Neuronal stem cell (in vitro differentiated cells): ENCODE measurements around the gene ZNF81.

ENCODE experiments used
- DNase-seq: peaks from one replicate; pipeline ENCODE4 v3.0.0-alpha.2; 2013; ENCODE audit warnings: low spot score
- H2AFZ ChIP-seq: one replicate; pipeline ENCODE4 v1.6.1; 2013; ENCODE audit warnings: mild to moderate bottlenecking, low read length, inconsistent platforms
- H2AK5ac ChIP-seq: 2 replicates; pipeline ENCODE4 v1.6.1; 2013; ENCODE audit warnings: low read depth, mild to moderate bottlenecking, inconsistent platforms, low read length, moderate library complexity, mixed read lengths
- H2BK120ac ChIP-seq: 2 replicates; pipeline ENCODE4 v1.6.1; 2013; ENCODE audit warnings: low read depth, mild to moderate bottlenecking, inconsistent platforms, low read length, moderate library complexity, mixed read lengths
- H2BK12ac ChIP-seq: one replicate; pipeline ENCODE4 v1.6.1; 2013; ENCODE audit warnings: low read length, inconsistent platforms
- H2BK15ac ChIP-seq: 2 replicates; pipeline ENCODE4 v1.6.1; 2013; ENCODE audit warnings: mild to moderate bottlenecking, low read length, inconsistent platforms, mixed read lengths
- H2BK5ac ChIP-seq: one replicate; pipeline ENCODE4 v1.6.1; 2013; ENCODE audit warnings: inconsistent platforms, mild to moderate bottlenecking, low read length, moderate library complexity
- H3K14ac ChIP-seq: one replicate; pipeline ENCODE4 v1.6.1; 2013; ENCODE audit warnings: low read length, inconsistent platforms
- H3K18ac ChIP-seq: 2 replicates; pipeline ENCODE4 v1.6.1; 2013; ENCODE audit warnings: low read length, inconsistent platforms
- H3K23ac ChIP-seq: 2 replicates; pipeline ENCODE4 v1.6.1; 2013; ENCODE audit warnings: low read depth, mild to moderate bottlenecking, mixed read lengths, low read length, inconsistent platforms; ENCODE audit not compliant: poor library complexity
- H3K27ac ChIP-seq: replicated peaks from 3 replicates; pipeline ENCODE4 v1.5.1; 2013; ENCODE audit warnings: low read length, inconsistent platforms
- H3K27me3 ChIP-seq, 3 experiments: 2 replicates each; pipeline ENCODE4 v1.6.1; 2013; ENCODE audit warnings: low read length in 3 of 3, mild to moderate bottlenecking in 2 of 3, inconsistent platforms in 1 of 3, low read depth in 1 of 3, mixed read lengths in 1 of 3, moderate library complexity in 1 of 3; ENCODE audit not compliant: control insufficient read depth in 3 of 3, insufficient read depth in 3 of 3
- H3K36me3 ChIP-seq, 2 donors: replicated peaks in 1 of 2; 2 replicates each; pipeline ENCODE4 v1.6.1; 2013; ENCODE audit warnings: low read length in 2 of 2; ENCODE audit not compliant: control insufficient read depth in 2 of 2, insufficient read depth in 2 of 2
- H3K4ac ChIP-seq: 2 replicates; pipeline ENCODE4 v1.6.1; 2013; ENCODE audit warnings: inconsistent platforms, mild to moderate bottlenecking, low read length, moderate library complexity
- H3K4me1 ChIP-seq, 2 donors: 1 replicate in 1 of 2; 2 replicates in 1 of 2; pipeline ENCODE4 v1.6.1; 2013; ENCODE audit warnings: low read length in 2 of 2, low read depth in 1 of 2; ENCODE audit not compliant: control insufficient read depth in 2 of 2, insufficient read depth in 1 of 2
- H3K4me2 ChIP-seq: one replicate; pipeline ENCODE4 v1.6.1; 2013; ENCODE audit warnings: mild to moderate bottlenecking, low read length, inconsistent platforms; ENCODE audit not compliant: insufficient read depth, poor library complexity, severe bottlenecking
- H3K4me3 ChIP-seq, 2 donors: 2 replicates each; pipeline ENCODE4 v1.5.1; 2013; ENCODE audit warnings: low read length in 2 of 2, mild to moderate bottlenecking in 2 of 2, inconsistent platforms in 1 of 2, moderate library complexity in 1 of 2
- H3K79me1 ChIP-seq: one replicate; pipeline ENCODE4 v1.6.1; 2013; ENCODE audit warnings: low read depth, mild to moderate bottlenecking, inconsistent platforms, low read length, moderate library complexity
- H3K9ac ChIP-seq: one replicate; pipeline ENCODE4 v1.6.1; 2013; ENCODE audit warnings: mild to moderate bottlenecking, low read depth, low read length, inconsistent platforms; ENCODE audit not compliant: poor library complexity
- H3K9me3 ChIP-seq, 2 donors: replicated peaks in 1 of 2; 2 replicates each; pipeline versions ENCODE3 to v1.6.1; 2013; ENCODE audit warnings: low read length in 2 of 2, mild to moderate bottlenecking in 2 of 2, inconsistent platforms in 1 of 2, low read depth in 1 of 2, mixed read lengths in 1 of 2, moderate library complexity in 1 of 2; ENCODE audit not compliant: control insufficient read depth in 2 of 2, insufficient read depth in 1 of 2
- H4K8ac ChIP-seq: one replicate; pipeline ENCODE4 v1.6.1; 2013; ENCODE audit warnings: low read depth, mild to moderate bottlenecking, inconsistent platforms, low read length, moderate library complexity
- H4K91ac ChIP-seq: one replicate; pipeline ENCODE4 v1.6.1; 2013; ENCODE audit warnings: low read length, low read depth, mild to moderate bottlenecking, inconsistent platforms; ENCODE audit not compliant: poor library complexity
- WGBS, 2 donors: extraction: QIAGEN DNeasy Blood & Tissue Kit; methylation state at CpG; one replicate each; pipeline ENCODE4 v1.1.7; 2013; ENCODE audit warnings: missing lambda C conversion rate in 2 of 2, mixed read lengths in 1 of 2; ENCODE audit not compliant: insufficient read length in 2 of 2, insufficient replicate concordance in 1 of 2; ENCODE audit errors: extremely low coverage in 2 of 2; 5-methylcytosine and 5-hydroxymethylcytosine counted together

ZNF81 gene

GRCh38 chrX:47880927-47881326 is 44.2 kb downstream of the ZNF81 start:
- Histone ChIP-seq H3K4me3 (no peak overlapping the region), H2BK12ac (no peak overlapping the region), H3K4me2 (no peak overlapping the region), H2BK120ac (no peak overlapping the region), H3K23ac (no peak overlapping the region), H2BK5ac (no peak overlapping the region), H3K4ac (no peak overlapping the region), H3K18ac (no peak overlapping the region), H3K27me3 (no peaks in the 10 kb centered on the region), H3K36me3 (peaks cover 0 to 5% of the 10 kb centered on the region in 2 donors), H3K9ac (no peak overlapping the region), H3K4me1 (no peaks in the 10 kb centered on the region), H3K79me1 (no peaks in the 10 kb centered on the region), H3K27ac (no peak overlapping the region), H4K91ac (no peak overlapping the region), H2BK15ac (no peak overlapping the region), H3K9me3 (no peaks in the 10 kb centered on the region), H2AFZ (no peak overlapping the region), H2AK5ac (no peak overlapping the region), H4K8ac (no peak overlapping the region), H3K14ac (no peak overlapping the region)
- no peak for DNase-seq
- WGBS, 2 donors = no CpG with 5 or more reads among the region's 1 CpG

- Histone ChIP-seq H3K4me3 (no peak overlapping the region), H3K14ac (no peak overlapping the region), H3K79me1 (no peaks in the 10 kb centered on the region), H4K91ac (no peak overlapping the region), H2AK5ac (no peak overlapping the region), H2BK15ac (no peak overlapping the region), H2BK12ac (no peak overlapping the region), H3K27me3 (no peaks in the 10 kb centered on the region), H3K23ac (no peak overlapping the region), H3K4ac (no peak overlapping the region), H3K9ac (no peak overlapping the region), H3K36me3 (no peaks in the 10 kb centered on the region), H2BK5ac (no peak overlapping the region), H3K9me3 (no peaks in the 10 kb centered on the region), H3K18ac (no peak overlapping the region), H2BK120ac (no peak overlapping the region), H3K27ac (no peak overlapping the region), H4K8ac (no peak overlapping the region), H2AFZ (no peak overlapping the region), H3K4me1 (no peaks in the 10 kb centered on the region), H3K4me2 (no peak overlapping the region)
- WGBS, 2 donors = no CpG with 5 or more reads among the region's 3 CpGs
- no peak for DNase-seq
Observed at GRCh38 chrX:47885501-47885900, 48.8 kb downstream of the ZNF81 start.

- Histone ChIP-seq H3K4me2 (no peak overlapping the region), H2AFZ (no peak overlapping the region), H3K9me3 (no peaks in the 10 kb centered on the region), H2AK5ac (no peak overlapping the region), H3K27ac (no peak overlapping the region), H3K4ac (no peak overlapping the region), H2BK5ac (no peak overlapping the region), H3K18ac (no peak overlapping the region), H3K9ac (no peak overlapping the region), H4K91ac (no peak overlapping the region), H3K14ac (no peak overlapping the region), H2BK12ac (no peak overlapping the region), H3K79me1 (no peaks in the 10 kb centered on the region), H2BK120ac (no peak overlapping the region), H3K4me3 (no peak overlapping the region), H3K36me3 (no peaks in the 10 kb centered on the region), H2BK15ac (no peak overlapping the region), H3K23ac (no peak overlapping the region), H3K27me3 (no peaks in the 10 kb centered on the region), H3K4me1 (no peaks in the 10 kb centered on the region), H4K8ac (no peak overlapping the region)
- no peak for DNase-seq
Observed at GRCh38 chrX:47898024-47898423, 61.3 kb downstream of the ZNF81 start.

- no peak overlapping the region for H2AFZ ChIP-seq
- DNase-seq = no peak
- no peaks in the 10 kb centered on the region for H3K9me3 ChIP-seq
- H3K9ac ChIP-seq = no peak overlapping the region
- no peaks in the 10 kb centered on the region for H3K27me3 ChIP-seq
- H3K4me1 ChIP-seq = no peaks in the 10 kb centered on the region
- H2BK15ac ChIP-seq = no peak overlapping the region
- no peak overlapping the region for H3K23ac ChIP-seq
- no peak overlapping the region for H3K27ac ChIP-seq
- no peak overlapping the region for H2BK12ac ChIP-seq
- no peak overlapping the region for H3K4ac ChIP-seq
- no peak overlapping the region for H3K4me2 ChIP-seq
- H3K79me1 ChIP-seq = no peaks in the 10 kb centered on the region
- H2AK5ac ChIP-seq = no peak overlapping the region
- no peak overlapping the region for H3K18ac ChIP-seq
- no peak overlapping the region for H2BK120ac ChIP-seq
- H3K14ac ChIP-seq = no peak overlapping the region
- no CpG with 5 or more reads among the region's 4 CpGs for WGBS, 2 donors
- H2BK5ac ChIP-seq = no peak overlapping the region
- H4K8ac ChIP-seq = no peak overlapping the region
- H3K36me3 ChIP-seq = no peaks in the 10 kb centered on the region
- H3K4me3 ChIP-seq = no peak overlapping the region
- H4K91ac ChIP-seq = no peak overlapping the region
Observed at GRCh38 chrX:47900833-47901232, 64.1 kb downstream of the ZNF81 start.
